Fibroblast of lung (primary cell): ENCODE measurements around the gene ZNF385D. TPM values are rescaled to one million over a fixed set of nuclear protein-coding genes. Genes with fewer than 3 reads are reported as not detected.
A peak's percentile ranks its signal among the peaks of the same experiment; 100 is the strongest.

Source experiments
- DNase-seq, 2 donors: peaks; one replicate each; pipeline versions ENCODE4 v3.0.0 to v3.0.0-alpha.2; 2010; ENCODE audit warnings: low read depth in 2 of 2
- H2AFZ ChIP-seq: 2 replicates; pipeline ENCODE4 v1.5.1; 2012; ENCODE audit warnings: low read length, control low read depth, inconsistent platforms
- H3K27ac ChIP-seq: 2 replicates; pipeline ENCODE4 v1.5.1; 2011; ENCODE audit warnings: low read length, control low read depth; ENCODE audit not compliant: insufficient read depth
- H3K27me3 ChIP-seq: 2 replicates; pipeline ENCODE4 v1.5.1; 2011; ENCODE audit warnings: mild to moderate bottlenecking, low read length; ENCODE audit not compliant: control insufficient read depth, insufficient read depth
- H3K36me3 ChIP-seq: 2 replicates; pipeline ENCODE4 v1.5.1; 2011; ENCODE audit warnings: low read length; ENCODE audit not compliant: control insufficient read depth, insufficient read depth
- H3K4me1 ChIP-seq: 2 replicates; pipeline ENCODE4 v1.5.1; 2011; ENCODE audit warnings: low read length; ENCODE audit not compliant: control insufficient read depth, insufficient read depth; ENCODE audit errors: extremely low read depth
- H3K4me2 ChIP-seq: 2 replicates; pipeline ENCODE4 v1.5.1; 2011; ENCODE audit warnings: low read length, control low read depth; ENCODE audit not compliant: insufficient read depth; ENCODE audit errors: extremely low read depth
- H3K4me3 ChIP-seq, 4 experiments: fragments of 200-600 bp in 1 of 4; sonication (generic) in 1 of 4; replicated peaks in 1 of 4; 2 replicates each; pipeline ENCODE4 v1.5.1; 2011 to 2016; ENCODE audit warnings: low read length in 4 of 4, low read depth in 3 of 4, mild to moderate bottlenecking in 3 of 4, control low read depth in 2 of 4, inconsistent platforms in 1 of 4, mixed read lengths in 1 of 4; ENCODE audit not compliant: insufficient read depth in 1 of 4; ENCODE audit errors: control extremely low read depth in 1 of 4
- H3K79me2 ChIP-seq: 2 replicates; pipeline ENCODE4 v1.5.1; 2012; ENCODE audit warnings: mild to moderate bottlenecking, low read length, inconsistent platforms; ENCODE audit not compliant: control insufficient read depth, insufficient read depth
- H3K9ac ChIP-seq: 2 replicates; pipeline ENCODE4 v1.5.1; 2011; ENCODE audit warnings: mild to moderate bottlenecking, low read length, control low read depth; ENCODE audit not compliant: insufficient read depth
- H3K9me3 ChIP-seq: 2 replicates; pipeline ENCODE4 v1.5.1; 2012; ENCODE audit warnings: low read depth, low read length; ENCODE audit not compliant: control insufficient read depth, insufficient read depth
- H4K20me1 ChIP-seq: 2 replicates; pipeline ENCODE4 v1.5.1; 2011; ENCODE audit warnings: low read length; ENCODE audit not compliant: control insufficient read depth, insufficient read depth; ENCODE audit errors: extremely low read depth
- CTCF ChIP-seq, 2 donors: IDR thresholded peaks in 1 of 2; conservative IDR thresholded peaks in 1 of 2; 1 replicate in 1 of 2; 2 replicates in 1 of 2; pipeline ENCODE4 v1.5.1; 2011 to 2012; ENCODE audit warnings: low read length in 2 of 2, control low read depth in 1 of 2, inconsistent platforms in 1 of 2, low read depth in 1 of 2, mild to moderate bottlenecking in 1 of 2
- EZH2 ChIP-seq: IDR thresholded peaks from 2 replicates; pipeline ENCODE4 v1.5.1; 2012; ENCODE audit warnings: low read length, control low read depth, mild to moderate bottlenecking; ENCODE audit errors: missing control alignments
- polyA plus RNA-seq, 2 donors: library from polyadenylated mRNA; depleted of rRNA in 1 of 2; stranded (reverse) in 1 of 2; unstranded in 1 of 2; fragments of >200 nt; gene quantifications; 2 replicates each; pipeline ENCODE4 v1.2.1, GENCODE V29; 2011 to 2012; ENCODE audit warnings: missing spikeins in 1 of 2
- total RNA-seq: library from RNA; depleted of rRNA; stranded (reverse); fragments of >200 nt; gene quantifications from 2 replicates; pipeline ENCODE4 v1.2.1, GENCODE V29; 2014

ZNF385D gene
- total and polyA plus RNA-seq, 2 donors (not counting 1 experiment from before 2014, with no cell fraction given): 0.83 to 1.9 TPM

- H3K27me3 ChIP-seq: no peaks in the 10 kb centered on the region
- H3K4me1 ChIP-seq: no peaks in the 10 kb centered on the region
- no peaks in the 10 kb centered on the region for H4K20me1 ChIP-seq
- H3K4me2 ChIP-seq: no peak overlapping the region
- no peak overlapping the region for H3K27ac ChIP-seq
- no peak overlapping the region for H3K9ac ChIP-seq
- H3K36me3 ChIP-seq: no peaks in the 10 kb centered on the region
- DNase-seq: peak in 1 of 2 donors; percentile 80
- no peak for TF ChIP-seq CTCF (conservative IDR thresholded peaks at IDR 0.05 in 1 of 2, IDR thresholded peaks at IDR 0.05 in 1 of 2; ENCODE audit: low read depth in 1 of 2, low read length in 2 of 2)
- no peak for TF ChIP-seq EZH2
- no peaks in the 10 kb centered on the region for H3K9me3 ChIP-seq
- H3K4me3 ChIP-seq: no peak overlapping the region
- H2AFZ ChIP-seq: no peak overlapping the region
- H3K79me2 ChIP-seq: no peaks in the 10 kb centered on the region
Observed at GRCh38 chr3:21417991-21418390, 333.0 kb downstream of the ZNF385D start.

- no peaks in the 10 kb centered on the region for H3K4me1 ChIP-seq
- H3K27ac ChIP-seq: no peak overlapping the region
- H3K4me2 ChIP-seq: no peak overlapping the region
- no peaks in the 10 kb centered on the region for H3K36me3 ChIP-seq
- H3K27me3 ChIP-seq: no peaks in the 10 kb centered on the region
- no peak overlapping the region for H3K4me3 ChIP-seq
- no peak for TF ChIP-seq EZH2
- no peak for TF ChIP-seq CTCF (conservative IDR thresholded peaks at IDR 0.05 in 1 of 2, IDR thresholded peaks at IDR 0.05 in 1 of 2; ENCODE audit: low read depth in 1 of 2, low read length in 2 of 2)
- H3K9ac ChIP-seq: no peak overlapping the region
- no peak for DNase-seq
- no peaks in the 10 kb centered on the region for H3K9me3 ChIP-seq
- no peaks in the 10 kb centered on the region for H3K79me2 ChIP-seq
- no peak overlapping the region for H2AFZ ChIP-seq
- no peaks in the 10 kb centered on the region for H4K20me1 ChIP-seq
Observed at GRCh38 chr3:21414506-21414905, 336.5 kb downstream of the ZNF385D start.

- H3K4me3 ChIP-seq: no peak overlapping the region
- no peaks in the 10 kb centered on the region for H3K27me3 ChIP-seq
- no peak overlapping the region for H2AFZ ChIP-seq
- H4K20me1 ChIP-seq: no peaks in the 10 kb centered on the region
- no peaks in the 10 kb centered on the region for H3K36me3 ChIP-seq
- no peak for DNase-seq
- TF ChIP-seq EZH2: no peak
- TF ChIP-seq CTCF (conservative IDR thresholded peaks at IDR 0.05 in 1 of 2, IDR thresholded peaks at IDR 0.05 in 1 of 2; ENCODE audit: low read depth in 1 of 2, low read length in 2 of 2): no peak
- no peaks in the 10 kb centered on the region for H3K79me2 ChIP-seq
- H3K4me2 ChIP-seq: no peak overlapping the region
- no peak overlapping the region for H3K9ac ChIP-seq
- no peak overlapping the region for H3K27ac ChIP-seq
- no peaks in the 10 kb centered on the region for H3K9me3 ChIP-seq
- H3K4me1 ChIP-seq: no peaks in the 10 kb centered on the region
Observed at GRCh38 chr3:21411058-21411457, 340.0 kb downstream of the ZNF385D start.
